ENCODE measurements around the gene TMEM117.
"Not testable (repeated sequence)": the region's sequence is repeated elsewhere in the genome, so short reads cannot be mapped to it uniquely, and the experiment has no call there.

The TMEM117 gene

DNA sequence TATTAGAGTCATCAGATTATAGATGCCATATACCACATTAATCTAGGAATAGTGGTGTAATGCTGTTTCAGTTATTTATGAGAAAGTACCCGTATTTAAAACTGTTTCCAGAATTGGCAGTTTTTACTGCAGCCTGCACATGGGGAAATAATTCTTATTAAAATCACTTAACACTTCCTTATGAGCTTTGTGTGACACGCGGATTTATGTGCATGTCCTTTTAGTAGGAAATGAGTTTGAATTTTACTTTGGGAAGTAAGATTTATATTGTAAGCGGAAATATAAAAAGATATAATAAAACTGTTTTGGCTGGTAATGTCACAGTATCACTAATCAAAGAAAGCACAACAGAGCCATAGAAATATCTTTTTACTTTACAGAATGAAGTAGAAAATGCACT lies 132.9 kb downstream of the TMEM117 start:
- no peak for DNase-seq

DNA sequence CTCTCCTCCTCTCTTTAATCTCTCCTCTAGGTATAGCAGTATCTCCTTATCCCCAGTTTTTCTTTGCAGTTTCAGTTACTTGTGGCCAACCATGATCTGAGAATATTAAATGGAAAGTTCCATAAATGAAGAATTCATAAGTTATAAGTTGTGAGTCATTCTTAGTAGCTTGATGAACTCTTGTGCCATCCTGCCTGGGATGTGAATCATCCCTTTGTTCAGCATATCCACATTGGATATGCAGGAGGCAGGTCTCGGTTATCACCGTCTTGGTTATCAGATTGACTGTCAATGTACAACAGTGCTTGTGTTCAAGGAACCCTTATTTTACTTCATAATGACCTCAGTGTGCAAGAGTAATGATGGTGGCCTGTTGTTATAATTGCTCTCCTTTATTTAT lies 134.0 kb downstream of the TMEM117 start:
- DNase-seq: no peak

DNA sequence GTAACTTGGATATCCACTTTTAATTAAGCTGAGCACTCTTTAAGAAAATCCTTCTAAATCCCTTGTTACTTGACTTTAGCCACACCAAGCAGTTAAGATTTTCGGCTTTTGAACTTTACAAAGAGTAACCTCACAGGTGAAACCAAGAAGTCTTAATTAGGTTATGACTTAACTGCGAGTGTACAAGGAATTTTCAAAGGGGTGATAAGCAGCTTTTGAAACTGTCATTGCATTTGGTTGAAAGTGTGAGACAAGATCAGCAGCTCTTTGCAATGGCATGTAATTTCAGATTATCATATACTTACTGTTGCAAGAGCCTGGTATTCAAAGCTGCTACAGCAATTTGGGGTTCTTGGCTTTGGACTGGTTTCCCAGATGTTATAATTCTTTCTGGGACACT lies 137.5 kb downstream of the TMEM117 start:
- no peak for DNase-seq

DNA sequence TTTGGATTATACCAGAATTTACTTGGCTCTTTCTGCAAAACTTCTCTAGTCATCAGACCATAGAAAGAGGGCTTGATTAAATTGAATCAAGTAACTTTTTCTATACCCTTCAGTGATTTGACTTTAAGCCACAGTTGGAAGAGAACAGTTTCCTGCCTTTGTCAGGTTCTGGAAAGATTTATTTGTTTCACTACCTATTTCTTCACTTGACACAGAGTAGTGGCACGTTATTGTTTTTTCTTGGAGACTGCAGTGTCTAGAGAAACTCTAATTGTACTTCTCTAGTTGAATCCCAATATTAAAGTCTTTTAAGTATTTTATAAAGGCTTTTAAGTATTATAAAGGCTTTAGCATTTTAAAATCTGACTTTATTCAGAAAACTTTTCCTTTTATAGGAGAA lies 138.1 kb downstream of the TMEM117 start:
- DNase-seq: no peak

DNA sequence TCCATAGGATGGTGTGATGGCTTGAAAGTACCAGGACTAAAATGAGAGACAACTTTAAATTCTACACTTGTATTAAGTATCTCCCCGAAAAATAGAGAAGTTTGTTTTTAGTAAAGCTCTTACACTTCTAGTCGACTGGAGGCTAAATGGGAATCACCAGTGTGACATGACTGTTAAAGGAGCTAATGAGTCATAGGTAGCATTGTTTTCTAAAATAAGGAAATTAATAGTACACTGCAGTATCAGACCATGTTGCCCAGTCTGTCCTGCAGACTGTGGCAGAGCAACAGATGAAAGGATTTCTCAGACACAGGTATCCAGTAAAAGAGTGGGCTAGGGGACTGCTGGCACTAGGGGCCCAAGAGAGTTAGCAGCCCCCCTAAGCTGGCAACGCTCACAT lies 140.1 kb downstream of the TMEM117 start:
- DNase-seq: no peak

DNA sequence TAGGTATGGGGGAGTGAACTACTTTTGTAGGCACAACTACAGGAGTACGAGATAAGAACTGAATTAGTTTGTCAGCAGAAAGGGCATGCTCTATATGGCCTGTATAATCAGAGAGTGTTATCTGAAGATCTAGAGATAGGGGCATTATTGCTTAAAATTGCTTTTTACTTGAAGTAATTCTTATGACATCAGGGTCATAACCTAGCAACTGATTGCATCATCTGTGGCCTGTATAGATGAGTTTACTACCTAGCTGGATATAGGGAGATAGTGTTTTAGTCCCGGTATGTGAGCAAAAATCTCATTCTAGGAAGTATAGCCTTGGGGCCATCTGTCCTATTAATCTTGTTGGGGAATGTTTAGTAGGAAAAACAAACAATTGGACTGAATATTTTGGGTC lies 142.7 kb downstream of the TMEM117 start:
- no peak for DNase-seq

DNA sequence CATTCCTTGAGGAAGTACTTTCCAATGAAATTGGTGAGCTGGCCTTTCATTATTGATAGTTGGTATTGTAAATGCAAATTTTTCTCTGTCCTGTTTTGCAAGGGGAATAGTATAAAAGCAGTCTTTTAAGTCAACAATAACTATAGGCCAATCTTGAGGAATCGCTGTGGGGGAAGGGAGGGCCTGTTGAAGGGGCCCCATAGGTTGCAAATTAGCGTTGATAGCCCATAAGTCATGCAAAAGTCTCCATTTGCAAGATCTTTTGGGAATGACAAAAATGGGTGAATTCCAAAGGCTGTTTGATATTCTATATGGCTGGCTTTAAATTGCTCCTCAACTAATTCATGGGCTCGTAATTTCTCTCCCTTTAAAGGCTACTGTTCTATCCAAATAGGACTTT lies 143.6 kb downstream of the TMEM117 start:
- no peak for DNase-seq

DNA sequence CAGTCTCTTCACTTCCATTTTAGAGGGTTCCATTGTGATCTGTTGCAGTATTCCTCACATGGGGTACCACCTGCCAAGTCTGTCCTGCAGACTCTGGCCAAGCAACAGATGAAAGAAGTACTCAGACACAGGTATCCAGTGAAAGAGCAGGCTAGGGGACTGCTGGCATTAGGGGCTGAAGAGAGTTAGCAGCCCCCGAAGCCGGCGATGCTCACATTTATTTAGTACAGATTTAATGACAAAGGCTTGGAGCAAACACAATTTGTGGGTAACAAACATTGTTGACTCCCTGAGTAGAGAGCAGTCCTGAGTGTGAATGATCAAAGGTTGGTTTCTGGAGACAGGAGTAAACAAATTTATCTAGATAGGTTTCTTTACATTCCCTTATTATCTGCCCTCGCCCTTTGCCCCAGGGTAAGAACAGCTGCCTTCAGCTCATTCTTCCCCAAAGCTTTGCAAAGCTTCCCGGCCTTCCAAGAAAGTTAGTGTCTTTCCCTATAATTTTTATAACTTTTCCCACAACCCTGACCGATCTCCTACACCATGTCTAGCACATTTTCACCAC lies 144.8 kb downstream of the TMEM117 start:
- no peak for DNase-seq

DNA sequence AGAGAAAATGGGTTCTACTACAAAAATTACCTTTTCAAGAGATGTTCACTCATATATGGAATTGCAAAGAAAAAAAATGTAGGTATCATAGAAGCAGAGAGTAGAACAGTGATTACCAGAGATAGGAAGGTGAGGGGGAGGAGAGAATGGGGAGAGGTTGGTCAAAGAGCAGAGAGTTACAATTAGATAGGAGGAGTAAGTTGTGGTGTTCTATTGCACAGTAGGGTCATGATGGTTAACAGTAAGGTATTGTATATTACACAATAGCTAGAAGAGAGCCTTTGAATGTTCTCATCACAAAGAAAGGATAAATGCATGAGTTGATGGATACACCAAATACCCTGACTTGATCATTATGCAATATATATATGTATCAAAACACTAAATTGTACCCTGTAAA lies 145.8 kb downstream of the TMEM117 start:
- DNase-seq: no peak

DNA sequence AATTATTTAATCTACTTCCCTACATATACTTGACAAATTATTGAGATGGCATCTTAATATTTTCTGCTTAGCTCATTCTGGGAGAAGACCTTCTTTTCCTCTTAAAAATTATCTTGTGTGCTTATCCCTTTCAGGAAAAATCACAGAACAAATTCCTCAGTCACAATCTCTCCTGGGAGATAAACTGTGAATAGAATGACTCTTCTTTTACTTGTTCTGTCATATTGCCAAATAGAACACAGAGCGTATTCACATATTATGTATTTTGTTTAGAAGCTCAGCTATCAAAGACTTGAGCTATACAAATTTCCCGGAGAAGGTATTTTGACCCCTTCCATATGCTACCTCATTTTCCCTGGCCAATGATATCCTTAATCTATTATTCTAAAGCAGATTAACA lies 146.7 kb downstream of the TMEM117 start:
- DNase-seq: no peak

DNA sequence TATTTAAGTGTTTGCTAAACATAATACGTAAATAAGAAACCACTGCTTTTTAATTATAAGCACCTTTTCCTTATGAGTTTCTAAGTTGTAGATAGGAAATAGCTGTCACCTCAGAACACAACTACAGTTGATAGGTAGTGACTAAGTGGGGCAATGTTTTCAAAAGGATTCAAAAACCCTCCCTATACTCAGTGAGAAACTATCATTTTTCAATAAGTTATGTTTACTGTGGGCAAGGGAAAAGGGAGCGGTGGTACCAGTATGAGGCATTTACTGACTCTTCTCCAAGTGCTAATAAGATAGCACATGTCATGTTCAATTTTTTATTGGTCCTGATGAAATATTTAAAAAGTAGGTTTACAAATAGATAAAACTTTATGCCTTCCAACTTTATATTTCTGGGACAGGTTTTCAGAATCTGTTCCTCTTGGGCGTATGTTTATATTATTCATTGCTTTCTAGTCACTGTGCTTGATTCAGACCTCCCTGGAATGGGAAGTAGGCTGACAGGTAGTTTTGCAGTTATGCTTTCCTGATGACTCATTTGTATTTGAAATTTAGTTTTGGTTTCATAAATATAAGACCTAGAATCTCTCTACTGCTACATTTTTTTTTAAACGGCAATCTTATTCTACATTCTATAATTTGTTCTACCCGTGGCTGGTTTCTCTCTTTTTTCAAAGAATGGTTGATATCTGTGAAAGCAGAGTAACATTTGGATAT lies 153.1 kb downstream of the TMEM117 start:
- DNase-seq: no peak

DNA sequence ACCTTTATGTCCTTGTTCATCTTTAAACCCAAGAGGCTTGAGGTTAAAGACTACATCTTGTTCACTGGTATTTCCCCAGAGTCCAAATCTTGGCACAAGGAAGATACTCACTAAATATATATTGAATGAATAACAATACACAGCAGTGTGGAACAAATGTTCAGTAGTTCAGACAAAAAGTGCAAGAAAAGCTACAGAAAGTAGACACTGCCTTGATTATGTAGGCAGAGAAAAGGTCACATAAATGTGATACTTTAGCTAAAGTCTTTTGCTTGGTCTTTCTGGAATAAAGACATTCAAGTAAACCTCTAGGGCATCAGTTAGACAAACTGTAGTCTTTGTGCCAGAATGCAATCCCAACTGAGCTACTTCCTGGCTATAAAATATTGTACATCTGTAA lies 157.0 kb downstream of the TMEM117 start:
- DNase-seq: no peak

DNA sequence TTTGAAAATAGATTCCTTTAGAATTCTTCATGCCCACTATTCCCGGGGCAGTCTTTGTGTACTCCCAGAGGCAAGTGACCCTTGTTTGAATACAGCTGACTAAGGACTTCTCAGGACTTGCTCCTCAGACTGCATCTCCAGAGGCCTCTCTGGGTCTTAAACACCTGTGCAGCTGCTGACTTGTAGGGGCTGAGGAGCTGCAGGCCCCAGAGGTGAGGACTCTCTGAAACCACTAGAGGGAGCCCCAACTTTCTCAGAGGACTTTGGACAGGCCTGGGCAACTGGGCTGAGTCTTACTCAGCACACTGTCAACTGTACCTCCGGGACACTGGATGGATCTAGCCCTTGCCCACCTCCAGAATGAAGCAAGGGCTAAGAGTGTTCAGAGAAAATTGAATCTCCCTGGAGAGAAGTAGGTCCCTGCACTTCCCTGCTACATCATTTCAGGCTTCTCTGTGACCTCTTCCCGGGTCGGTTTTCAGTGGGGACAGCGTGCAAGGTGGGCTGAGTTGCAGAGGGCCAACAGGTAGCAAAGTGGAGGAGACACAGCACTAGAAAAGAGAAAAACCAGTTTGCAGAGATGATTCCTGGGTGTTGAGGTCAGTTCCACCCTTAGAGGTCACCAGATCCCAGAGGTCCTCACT lies 164.6 kb downstream of the TMEM117 start:
- peak; percentile 19 for DNase-seq

DNA sequence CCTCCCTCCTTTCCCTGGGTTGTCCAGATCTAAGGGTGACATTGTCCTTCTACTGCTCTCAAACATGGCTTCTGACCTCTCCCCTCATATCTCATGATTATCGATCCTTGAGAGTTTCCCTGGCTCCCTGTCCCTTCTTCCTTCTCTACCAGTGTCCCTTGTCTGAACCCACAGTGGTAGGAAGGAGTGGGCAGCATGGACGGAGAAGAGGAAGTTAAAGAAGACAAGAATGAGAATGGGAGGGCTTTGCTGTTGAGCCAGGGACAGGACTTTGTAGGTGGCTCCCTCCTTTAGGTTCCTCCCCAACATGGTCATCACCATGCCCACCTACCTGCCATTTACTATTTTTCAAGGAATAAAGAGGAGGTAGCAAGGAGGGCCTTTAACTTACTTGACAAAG lies 166.7 kb downstream of the TMEM117 start:
- DNase-seq: no peak

DNA sequence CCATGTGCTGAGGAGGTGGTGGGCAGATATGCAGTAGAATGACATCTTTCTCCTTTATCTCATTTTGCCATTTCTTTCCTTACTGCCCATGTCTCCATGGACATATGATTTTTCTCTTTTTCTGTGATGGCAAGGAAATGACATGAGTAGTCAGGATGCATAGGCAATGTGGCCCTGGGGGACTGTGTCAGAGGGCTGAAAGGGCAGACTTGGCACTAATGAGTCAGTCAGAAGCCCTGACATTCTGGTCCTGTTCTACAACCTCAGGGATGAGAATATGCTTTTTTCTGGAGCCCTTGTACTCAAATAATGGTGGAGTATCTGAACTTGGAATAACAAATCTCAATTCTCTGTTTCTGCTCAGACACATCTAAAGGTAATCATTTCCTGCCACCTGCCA lies 167.8 kb downstream of the TMEM117 start:
- DNase-seq: no peak

DNA sequence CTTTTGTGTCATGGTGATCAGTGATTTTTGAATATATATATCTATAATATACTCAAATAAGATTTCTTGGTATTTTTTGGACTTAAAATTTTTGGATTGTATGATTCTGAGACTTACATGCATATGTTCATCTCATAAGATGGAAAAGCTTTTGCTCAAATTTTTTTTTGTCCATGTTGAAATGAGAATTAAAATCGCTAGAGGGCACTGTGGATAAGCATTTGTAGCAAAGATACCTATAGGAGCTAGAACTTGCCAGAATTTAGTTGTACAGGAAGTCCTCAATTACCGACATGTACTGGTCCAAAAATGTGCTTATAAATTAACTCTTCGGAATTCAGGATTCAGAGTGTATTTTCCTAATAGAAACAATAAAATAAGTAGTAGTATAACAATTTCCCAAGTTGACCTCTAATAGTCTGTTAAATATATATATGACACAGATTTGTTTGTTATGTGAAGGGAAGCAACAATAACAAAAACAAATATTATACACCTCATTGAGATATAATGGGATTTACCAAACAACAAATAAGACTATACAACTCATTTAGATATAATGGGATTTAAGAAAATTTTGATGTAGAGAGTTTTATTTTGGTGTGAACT lies 179.6 kb downstream of the TMEM117 start:
- no peak for DNase-seq

DNA sequence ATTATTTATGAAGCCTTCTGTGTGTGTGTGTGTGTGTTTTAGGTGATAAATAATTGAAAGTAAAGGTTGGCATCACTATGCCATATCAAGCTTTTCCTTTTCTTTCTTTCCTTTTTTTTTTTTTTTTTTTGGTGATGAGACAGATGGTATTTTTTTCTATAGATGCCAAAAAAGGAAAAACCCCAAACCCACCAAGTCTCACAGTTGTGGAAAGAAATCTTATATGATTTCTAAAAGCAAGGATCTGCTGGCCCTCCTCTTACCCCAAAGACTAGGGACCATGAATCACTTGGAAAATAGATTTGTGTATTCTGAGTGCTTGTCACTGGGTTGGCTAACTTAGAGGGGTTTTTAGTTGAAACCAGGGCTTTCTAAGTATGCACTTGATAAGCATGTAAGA lies 181.3 kb downstream of the TMEM117 start:
- DNase-seq: no peak

DNA sequence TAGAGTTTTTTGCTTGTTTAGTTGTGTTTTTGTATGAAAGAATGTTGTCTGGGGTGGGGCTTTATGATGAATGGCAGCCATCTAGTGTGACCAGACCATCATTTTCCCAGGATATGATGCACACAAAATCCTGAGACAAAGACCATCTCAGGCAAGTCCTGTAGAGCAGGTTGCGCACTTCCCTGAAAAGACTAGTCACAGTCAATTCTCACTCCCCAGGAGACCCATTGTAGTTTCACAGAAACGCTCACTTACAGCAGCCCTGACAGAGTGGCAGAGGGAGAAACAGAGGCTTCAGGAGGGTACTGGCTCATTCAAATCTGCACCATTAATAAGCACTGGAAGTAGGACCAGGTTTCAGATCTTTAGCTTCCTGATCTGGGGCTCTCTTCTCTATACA lies 183.2 kb downstream of the TMEM117 start:
- DNase-seq: no peak

DNA sequence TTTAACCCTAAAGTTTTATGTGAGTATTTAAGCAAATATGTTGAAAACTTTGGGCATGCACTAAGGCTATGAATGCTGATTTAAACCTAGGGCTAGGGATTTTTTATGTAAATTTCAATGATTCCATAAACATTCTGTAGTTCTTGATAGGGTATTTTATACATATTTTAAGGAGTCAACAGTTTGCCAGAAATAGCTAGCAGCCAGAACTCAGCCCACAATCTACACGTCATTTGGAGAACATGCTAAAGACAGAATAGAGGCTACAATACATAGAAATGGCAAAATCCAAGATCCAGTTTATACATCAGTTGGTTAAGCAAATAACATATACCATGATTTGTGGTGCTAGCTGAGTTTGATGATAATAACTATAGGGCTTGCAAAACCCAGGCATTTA lies 184.7 kb downstream of the TMEM117 start:
- DNase-seq: no peak

DNA sequence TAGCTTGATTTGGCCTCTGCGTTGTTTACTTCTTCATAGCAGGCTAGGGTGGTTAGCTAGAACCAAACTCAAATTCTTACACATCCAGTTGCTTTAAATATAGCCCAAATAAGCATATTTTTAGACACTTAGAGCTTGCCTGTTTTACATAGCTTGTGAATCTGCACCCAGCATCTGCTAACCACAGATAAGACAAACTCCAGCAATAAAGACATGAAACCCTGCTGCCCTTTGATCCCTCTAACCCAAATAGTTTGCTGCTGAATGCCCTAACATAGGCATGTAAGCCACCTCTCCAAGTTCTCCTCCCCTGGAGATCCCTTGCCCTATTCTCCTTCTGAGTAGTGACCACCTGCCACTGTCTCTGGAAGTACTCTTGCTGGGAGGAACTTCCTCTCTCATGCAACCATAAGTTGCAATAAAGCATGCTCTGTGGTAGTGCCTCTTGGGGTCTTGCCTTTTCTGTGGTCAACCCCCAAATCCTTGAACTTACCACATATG lies 185.6 kb downstream of the TMEM117 start:
- DNase-seq: no peak

DNA sequence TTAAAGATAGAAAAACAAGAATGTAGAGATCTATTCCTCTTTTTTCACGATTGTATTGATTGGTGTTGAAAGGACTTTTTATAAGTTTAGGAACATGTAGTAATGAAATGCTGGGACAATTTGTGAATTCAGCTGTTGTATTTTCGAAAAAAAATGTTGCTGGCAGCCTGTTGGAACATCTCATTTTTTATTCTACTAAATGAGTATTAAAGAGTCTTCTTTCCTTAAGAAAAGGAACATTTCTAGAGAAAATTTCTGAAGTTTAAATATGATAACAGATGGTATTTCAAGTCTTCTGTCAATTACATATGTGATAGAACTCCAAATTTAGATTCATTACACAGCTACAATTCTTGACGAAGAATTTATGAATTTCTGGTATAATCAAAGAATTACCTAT lies 189.6 kb downstream of the TMEM117 start:
- no peak for DNase-seq

DNA sequence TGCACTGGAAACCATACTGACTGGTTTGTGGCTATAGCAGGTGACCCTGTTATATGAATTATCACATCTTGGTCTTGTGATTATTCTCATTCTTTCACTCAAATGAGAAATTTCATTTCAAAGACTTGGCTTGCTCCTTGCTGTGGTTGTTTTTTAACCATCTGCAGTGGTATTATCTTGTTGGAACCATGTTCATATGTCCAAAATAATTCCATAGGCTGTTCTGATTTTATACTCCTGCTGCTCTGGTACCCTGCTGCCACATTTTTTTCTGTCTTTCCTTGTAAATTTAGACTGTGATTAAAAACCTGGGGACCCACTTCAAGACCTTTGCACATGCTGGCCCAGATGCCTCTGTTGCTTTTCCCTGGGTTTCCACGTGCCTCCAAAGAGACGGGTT lies 190.2 kb downstream of the TMEM117 start:
- DNase-seq: no peak

DNA sequence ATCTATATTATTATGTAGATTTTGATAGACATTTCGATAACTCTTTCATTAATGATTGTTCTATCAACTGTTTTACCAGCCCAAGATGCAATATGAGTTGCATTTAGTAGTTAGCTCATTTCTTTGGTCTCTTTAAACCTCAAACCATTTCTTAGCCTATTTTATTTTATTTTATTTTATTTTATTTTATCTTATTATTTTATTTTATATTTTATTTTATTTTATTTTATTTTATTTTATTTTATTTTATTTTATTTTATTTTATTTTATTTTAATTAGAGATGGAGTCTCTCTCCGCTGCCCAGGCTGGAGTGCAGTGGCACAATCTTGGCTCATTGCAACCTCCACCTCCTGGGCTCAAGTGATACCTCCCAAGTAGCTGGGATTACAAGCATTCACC lies 191.0 kb downstream of the TMEM117 start:
- not testable (repeated sequence) for DNase-seq

DNA sequence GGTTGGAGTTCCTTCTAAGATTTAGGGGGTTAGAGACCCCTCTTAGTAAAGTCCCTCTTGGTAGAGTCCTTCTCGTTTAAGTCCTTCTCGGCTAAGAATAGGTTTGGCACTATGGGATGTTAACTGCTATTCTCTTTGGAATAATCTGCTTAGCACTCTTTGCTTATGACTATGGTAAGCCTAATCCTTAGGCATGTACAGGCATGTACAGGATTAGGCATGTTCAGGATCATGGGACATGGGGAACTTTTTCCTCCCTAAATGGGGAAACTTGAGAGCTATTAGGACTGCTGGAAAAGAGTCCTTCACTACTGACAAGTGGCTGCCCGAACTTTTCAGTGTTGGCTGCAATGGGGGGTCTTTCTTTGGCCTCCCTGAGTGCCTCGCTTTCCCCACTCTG lies 193.3 kb downstream of the TMEM117 start:
- DNase-seq: no peak
